GM10248 (cell line): Measurements from ENCODE around the gene ADCYAP1R1.

Experiments
- CTCF ChIA-PET: fragments of 300-600 bp; sonication (Branson Sonifier 250); formaldehyde crosslinking; extraction: SDS; loops from one replicate; lab custom pipeline; 2021; ENCODE audit warnings: antibody characterized with exemption; lab: Yijun Ruan, JAX
- POLR2A ChIA-PET: fragments of 350-650 bp; sonication (Branson Sonifier 250); formaldehyde crosslinking; extraction: SDS; loops from one replicate; lab custom pipeline; 2020; ENCODE audit warnings: antibody characterized with exemption; lab: Yijun Ruan, JAX
- DNase-seq: peaks from one replicate; pipeline ENCODE4 v3.0.0; 2012; ENCODE audit errors: extremely low spot score
- CTCF ChIP-seq: IDR thresholded peaks from 2 replicates; pipeline ENCODE4 v1.5.1; 2012; ENCODE audit warnings: mild to moderate bottlenecking, low read depth; ENCODE audit errors: extremely low read depth, missing control alignments, control extremely low read depth

The ADCYAP1R1 gene

GRCh38 chr7:31102973-31103850, 51.1 kb downstream of the ADCYAP1R1 start:
- POLR2A ChIA-PET, result no interaction called here
- no peak for DNase-seq
- CTCF ChIA-PET, result interaction anchor here (1.3 to 5.9 kb wide), 4 partner anchors 19 to 385 kb away, joined by 3 to 27 read pairs (median 4); no protein-coding TSS in a partner anchor

GRCh38 chr7:31104361-31105255, 52.5 kb downstream of the ADCYAP1R1 start:
- no peak for DNase-seq
- ChIA-PET CTCF (interaction anchor here (1.6 to 5.9 kb wide), 4 partner anchors 17 to 166 kb away, joined by 5 to 27 read pairs (median 10); no protein-coding TSS in a partner anchor), POLR2A (no interaction called here)
- no peak for TF ChIP-seq CTCF

More at GRCh38 chr7:31102973-31103850, 51.1 kb downstream of the ADCYAP1R1 start:
- no peak for TF ChIP-seq CTCF

GRCh38 chr7:31105256-31105950, 53.3 kb downstream of the ADCYAP1R1 start:
- no peak for TF ChIP-seq CTCF
- CTCF ChIA-PET, result interaction anchor here (1.7 to 5.9 kb wide), 3 partner anchors 17 to 167 kb away, joined by 5 to 27 read pairs (median 14); no protein-coding TSS in a partner anchor
- POLR2A ChIA-PET, result no interaction called here
- DNase-seq, result no peak

- DNase-seq, result no peak
- POLR2A ChIA-PET, result no interaction called here
- CTCF ChIA-PET, result interaction anchor here (1.9 to 5.9 kb wide), 3 partner anchors 10 to 28 kb away, joined by 4 to 27 read pairs (median 14); no protein-coding TSS in a partner anchor
- TF ChIP-seq CTCF, result no peak
Observed at GRCh38 chr7:31106303-31107105, 54.4 kb downstream of the ADCYAP1R1 start.

GRCh38 chr7:31107106-31108090, 55.3 kb downstream of the ADCYAP1R1 start:
- DNase-seq, result no peak
- ChIA-PET CTCF (interaction anchor here (0.9 to 5.9 kb wide), 7 partner anchors 9 to 168 kb away, joined by 3 to 27 read pairs (median 4); no protein-coding TSS in a partner anchor), POLR2A (no interaction called here)
- no peak for TF ChIP-seq CTCF
